DOHH2 (cell line): ENCODE results near the gene RTTN.

Experiments
- EZH2phosphoT487 ChIP-seq: fragments of 200-600 bp; sonication (generic); IDR thresholded peaks from 2 replicates; pipeline ENCODE4 v1.6.1; 2017; ENCODE audit warnings: borderline replicate concordance, mild to moderate bottlenecking, antibody characterized with exemption, low read length, moderate library complexity, mixed read lengths
- TF ChIP-seq, protein P1 (sequence below): fragments of 200-600 bp; sonication (generic); IDR thresholded peaks from one replicate; pipeline ENCODE4 v1.5.1; 2014; ENCODE audit warnings: antibody characterized with exemption, mild to moderate bottlenecking, low read depth, low read length; ENCODE audit not compliant: poor library complexity, severe bottlenecking

DNA sequence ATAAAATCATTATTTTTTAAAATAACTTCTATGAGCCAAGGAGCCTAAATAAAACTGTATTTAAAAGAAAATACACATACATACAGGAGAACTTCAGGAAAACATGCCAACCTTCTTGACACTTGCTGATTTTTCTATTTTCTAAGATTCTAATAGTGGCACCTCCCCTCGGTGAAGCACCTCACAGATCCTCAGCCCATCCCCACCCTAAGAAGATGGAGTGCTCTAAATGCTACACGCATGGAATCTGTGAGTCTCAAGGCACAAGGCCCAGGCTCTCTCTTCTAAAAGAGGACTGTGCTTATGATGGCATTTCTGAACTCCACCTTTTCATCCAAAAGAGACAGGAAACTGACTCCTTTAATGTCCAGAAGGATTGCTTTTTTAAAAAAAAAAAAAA lies 56.3 kb downstream of the RTTN start:
- TF ChIP-seq, protein P1, sequence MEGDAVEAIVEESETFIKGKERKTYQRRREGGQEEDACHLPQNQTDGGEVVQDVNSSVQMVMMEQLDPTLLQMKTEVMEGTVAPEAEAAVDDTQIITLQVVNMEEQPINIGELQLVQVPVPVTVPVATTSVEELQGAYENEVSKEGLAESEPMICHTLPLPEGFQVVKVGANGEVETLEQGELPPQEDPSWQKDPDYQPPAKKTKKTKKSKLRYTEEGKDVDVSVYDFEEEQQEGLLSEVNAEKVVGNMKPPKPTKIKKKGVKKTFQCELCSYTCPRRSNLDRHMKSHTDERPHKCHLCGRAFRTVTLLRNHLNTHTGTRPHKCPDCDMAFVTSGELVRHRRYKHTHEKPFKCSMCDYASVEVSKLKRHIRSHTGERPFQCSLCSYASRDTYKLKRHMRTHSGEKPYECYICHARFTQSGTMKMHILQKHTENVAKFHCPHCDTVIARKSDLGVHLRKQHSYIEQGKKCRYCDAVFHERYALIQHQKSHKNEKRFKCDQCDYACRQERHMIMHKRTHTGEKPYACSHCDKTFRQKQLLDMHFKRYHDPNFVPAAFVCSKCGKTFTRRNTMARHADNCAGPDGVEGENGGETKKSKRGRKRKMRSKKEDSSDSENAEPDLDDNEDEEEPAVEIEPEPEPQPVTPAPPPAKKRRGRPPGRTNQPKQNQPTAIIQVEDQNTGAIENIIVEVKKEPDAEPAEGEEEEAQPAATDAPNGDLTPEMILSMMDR: no peak
- TF ChIP-seq EZH2phosphoT487: no peak
